GM19468 (cell line): Measurements from ENCODE around the gene PWWP2B.

Experiments
- ATAC-seq: cut with Tn5 transposase; IDR thresholded peaks from one replicate; pipeline ENCODE4 v1.9.1; 2021; ENCODE audit warnings: mild to moderate bottlenecking, moderate library complexity, moderate number of reproducible peaks; ENCODE audit not compliant: unreplicated experiment; ENCODE audit errors: extremely low read depth

Gene PWWP2B

DNA sequence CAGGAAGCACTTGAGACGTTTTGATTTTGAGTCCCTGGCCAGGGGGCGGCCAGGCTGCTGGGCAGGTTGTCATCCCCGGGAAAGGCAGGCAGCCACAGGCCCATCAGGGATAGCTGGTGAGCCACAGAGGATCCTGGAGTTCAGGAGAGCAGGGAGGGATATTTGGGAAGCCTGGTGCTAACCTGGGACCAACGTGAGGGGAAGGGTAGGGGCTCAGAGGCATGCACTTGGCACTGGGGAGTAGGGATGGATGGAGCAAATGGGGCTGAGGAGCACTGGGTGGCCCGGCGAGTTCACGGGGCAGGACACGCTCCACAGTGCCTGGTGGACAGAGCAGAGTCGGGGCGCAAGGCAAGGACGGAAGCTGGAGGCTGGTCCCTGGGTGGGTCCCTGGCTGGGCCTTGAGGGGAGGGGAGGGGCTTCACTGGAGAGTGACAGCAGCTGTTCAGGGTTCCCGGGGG, 34.8 kb upstream of the PWWP2B start:
- no peak for ATAC-seq

DNA sequence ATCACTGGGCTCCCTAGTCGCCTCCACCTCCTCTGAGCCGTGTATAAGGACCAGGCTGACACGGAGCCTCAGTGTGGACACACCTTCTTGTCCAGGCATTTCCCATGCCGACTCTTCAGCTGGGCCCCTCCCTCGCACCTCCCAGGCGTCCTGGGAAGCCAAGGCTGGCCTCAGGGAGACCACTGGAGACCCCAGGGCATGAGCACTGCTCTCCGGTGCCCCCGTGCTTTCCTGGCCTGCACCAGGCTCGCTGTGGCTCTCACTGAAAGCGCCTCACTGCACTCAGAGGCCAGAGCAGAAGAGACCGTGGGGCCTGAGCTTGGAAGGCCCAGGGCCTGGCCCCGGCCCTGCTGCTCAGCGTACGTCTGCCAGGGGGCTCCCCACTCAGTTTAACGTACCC, 33.6 kb upstream of the PWWP2B start:
- ATAC-seq: no peak

DNA sequence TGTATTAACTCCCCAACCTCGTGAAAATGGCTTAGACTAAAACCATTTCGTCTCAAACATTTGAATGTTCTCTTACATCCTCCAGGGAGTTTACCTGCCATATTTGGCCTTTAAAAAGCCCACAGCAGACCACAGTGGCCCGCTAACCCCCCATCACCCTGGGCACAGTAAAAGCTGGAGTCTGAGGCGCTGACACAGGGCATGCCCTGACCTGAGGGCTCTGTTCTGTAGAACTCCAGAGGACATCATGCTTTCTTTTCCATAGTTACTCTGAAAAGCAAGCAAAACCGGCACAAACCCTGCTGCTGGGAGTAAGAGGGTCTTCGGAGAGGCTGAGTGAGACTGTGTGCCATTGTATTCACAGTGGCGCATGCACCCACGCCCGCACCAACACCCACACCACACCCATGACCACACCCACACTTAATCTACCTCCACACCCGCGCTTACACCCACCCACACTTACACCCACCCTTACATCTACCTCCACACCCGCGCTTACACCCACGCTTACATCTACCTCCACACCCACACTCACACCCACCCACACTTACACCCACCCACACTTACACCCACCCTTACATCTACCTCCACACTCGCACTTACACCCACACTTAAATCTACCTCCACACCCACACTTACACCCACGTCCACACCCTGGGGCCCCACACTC, 32.9 kb upstream of the PWWP2B start:
- ATAC-seq: no peak

DNA sequence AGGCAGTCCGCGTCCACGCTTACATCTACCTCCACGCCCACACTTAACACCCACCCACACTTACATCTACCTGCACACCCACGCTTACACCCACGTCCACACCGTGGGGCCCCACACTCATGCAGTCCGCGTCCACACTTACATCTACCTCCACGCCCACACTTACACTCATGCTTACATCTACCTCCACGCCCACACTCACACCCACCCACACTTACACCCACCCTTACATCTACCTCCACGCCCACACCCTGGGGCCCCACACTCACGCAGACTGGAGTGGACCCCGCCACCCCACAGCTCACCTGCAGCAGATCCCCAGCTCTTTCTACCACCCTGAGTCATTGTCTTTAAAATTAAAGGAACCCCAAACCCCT, 32.4 kb upstream of the PWWP2B start:
- no peak for ATAC-seq

DNA sequence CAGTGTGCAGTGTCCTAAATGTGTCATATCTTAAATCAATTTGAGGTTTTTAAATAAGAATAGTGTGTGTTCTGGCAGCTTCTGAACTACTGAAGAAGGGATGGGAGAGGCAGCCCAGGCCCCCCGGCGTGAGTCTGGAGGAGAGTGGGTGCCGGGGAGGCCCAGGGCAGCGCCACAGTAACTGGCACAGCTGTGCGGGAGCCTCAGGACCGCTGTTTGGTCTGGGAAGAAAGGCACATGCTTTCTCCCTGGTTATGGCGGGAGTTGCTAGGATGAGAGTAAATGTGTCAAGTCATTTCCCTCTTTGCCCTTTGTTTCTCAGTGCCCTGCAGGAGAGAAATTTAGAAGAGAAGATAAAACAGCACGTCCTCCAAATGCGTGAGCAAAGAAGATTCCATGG, 31.9 kb upstream of the PWWP2B start:
- ATAC-seq: no peak

DNA sequence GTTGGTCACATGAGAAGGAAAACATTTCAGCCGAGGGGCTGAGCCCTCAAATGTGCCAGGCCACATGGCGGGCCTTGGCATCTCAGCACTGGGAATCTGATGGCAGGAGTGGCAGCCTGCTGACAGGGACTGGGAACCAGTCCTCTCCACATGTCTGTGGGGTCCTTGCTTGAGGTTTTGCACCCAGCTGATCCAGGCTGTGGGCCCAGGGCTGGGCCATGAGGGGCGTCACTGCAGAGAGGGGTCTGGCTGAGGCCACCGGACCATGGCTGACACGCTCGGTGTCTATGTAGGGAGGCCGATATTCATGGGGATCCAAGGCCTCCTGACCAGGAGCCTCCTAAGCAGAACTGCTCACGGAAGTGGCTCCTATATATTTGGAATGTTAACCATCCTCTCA, 31.0 kb upstream of the PWWP2B start:
- no peak for ATAC-seq

DNA sequence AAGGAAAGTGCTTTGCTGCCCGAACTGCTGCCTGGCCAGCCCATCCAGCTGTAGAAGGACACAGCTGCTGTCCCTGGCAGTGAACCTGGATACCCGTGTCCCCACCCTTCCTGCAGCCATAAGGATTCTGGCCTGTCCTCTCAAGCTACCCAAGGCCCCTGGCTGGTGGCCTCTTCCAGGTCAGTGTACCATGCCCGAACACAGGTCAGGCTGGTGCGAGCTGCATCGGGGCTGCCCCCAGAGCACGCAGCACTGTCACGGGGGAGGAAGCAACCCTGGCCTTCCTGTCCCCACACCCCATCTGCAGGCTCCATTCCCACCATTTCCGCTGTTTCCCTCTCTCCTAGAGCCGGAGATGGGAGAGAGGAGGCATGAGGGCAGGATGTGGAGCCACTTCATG, 30.5 kb upstream of the PWWP2B start:
- ATAC-seq: no peak

DNA sequence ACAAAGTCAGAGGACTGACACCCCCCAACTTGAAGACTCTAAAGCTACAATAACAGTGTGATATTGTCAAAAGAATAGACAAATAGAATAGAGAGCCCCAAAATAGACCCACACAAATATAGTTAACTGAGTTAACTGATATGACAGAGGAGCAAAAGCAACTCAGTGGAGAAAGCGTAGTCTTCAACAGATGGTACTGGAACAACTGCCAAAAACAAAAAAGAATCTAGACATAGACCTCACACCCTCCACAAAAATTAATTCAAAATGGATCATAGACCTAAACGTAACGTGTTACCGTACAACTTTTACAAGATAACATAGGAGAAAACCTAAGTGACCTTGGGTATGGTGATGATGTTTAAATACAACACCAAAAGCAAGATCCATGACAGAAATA, 28.6 kb upstream of the PWWP2B start:
- ATAC-seq: no peak

DNA sequence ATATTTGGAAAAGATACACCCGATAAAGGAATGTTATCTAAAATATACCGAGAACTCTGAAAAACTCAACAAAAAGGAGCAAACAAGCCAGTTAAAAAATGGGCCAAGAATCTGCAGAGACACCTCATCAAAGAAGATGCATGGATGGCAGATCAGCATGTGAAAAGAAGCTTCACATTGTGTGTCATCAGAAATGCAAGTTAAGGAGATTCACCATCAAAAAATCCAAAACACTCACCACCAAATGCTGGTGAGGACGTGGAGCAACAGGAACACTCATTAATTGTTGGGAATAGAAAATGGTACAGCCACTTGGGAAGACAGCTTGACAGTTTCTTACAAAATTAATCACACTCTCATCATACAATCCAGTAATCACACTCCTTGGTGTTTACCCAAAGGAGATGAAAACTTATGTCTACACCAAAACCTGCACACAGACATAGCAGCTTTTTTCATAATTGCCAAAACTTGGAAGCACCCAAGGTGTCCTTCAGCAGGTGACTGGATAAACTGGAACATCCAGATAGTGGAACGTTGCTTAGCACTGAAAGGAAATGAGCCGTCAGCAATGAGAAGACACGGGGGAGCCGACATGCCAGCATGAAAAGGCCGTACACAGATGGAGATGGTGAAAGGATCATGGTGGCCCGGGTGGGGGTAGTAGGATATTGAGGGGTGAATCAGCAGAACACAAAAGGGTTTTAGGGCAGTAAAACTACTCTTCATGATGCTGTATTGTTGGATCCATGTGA, 27.9 kb upstream of the PWWP2B start:
- ATAC-seq: no peak

DNA sequence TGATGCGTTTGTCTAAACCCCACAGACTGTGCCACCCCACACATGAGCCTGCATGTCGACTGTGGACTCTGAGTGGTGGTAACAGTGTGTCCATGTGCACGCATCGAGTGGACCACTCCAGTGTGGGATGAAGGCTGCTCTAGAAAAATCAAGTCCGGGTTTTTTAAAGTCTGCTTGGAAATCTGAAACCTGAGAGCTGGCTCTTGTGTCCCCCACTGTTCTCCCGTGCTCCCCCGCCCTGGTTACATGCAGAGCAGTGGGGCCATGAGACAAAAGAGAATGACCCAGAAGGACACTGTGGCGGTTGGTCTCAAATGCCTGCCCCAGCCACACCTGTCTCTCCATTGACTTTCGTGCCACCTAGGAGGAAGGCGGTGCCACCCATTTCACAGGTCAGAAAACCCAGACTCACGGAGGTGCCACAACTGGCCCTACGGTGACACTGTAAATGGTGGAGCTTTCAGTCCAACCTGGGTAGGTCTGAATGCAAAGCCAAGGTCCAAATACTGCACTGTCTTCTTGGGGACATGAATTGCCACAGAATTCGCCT, 27.3 kb upstream of the PWWP2B start:
- no peak for ATAC-seq

DNA sequence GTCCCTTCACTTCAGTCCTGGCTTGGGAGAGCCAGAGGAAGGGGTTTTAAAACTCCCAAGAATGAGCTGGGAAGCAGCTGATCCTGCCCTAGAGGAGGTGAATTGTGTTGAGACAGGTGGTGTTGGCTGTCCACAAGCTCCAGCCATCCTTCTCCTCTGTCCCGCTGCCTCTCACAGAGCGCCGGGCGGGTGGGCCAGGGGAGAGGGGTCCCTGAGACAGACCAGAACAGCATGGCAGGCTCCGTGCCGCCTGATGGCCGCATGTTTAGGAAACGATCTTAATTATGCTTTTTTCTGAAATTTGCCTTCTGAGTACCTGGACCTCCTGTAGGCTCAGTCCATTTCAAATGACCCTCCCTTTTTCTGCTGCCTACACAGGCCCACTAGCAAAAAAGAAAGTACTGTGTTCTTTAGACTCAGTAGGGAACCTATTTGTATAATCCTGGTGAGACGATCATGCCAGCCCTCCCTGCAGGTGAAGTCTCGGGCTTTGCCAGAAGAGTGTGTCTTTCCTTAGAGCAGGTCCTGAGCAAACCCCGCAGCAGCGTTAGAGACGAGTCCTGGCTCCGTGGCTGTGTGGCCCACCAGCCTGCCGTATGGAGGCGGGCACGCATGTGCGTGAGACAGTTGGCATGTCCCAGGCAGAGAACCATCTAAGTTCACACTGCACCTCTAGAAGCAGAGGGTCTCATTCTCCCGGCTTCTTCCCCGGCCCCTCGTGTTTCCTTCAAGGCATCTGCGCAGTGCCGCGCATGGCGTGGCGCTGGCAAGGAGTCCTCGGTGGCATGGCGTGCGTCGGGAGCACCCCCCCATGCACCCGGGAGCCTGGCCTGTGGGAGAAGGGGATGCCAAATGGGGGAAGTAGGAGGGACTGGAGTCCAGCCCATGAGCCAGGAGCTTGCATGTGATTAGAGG, 26.3 kb upstream of the PWWP2B start:
- ATAC-seq: no peak

DNA sequence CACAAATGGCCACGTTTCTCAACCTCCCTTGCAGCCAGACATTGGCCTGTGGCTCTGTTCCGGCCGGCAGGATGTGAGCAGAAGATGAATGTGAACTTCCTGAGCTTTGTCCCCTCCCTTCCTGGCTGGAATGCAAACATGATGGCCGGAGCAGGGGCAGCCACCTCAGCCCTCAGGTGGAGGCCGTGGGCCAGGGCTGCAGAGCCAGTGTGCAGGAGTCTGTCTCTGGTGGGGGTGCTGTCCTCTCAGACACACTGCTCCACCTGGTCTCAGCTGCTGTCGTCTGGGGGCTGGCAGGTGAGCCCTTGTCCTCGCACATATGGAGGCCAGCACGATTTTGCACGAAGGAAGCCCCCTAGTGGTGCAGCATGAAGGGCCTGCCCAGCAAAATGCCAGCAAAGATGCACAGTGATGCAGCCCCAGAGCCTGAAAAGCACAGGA, 25.3 kb upstream of the PWWP2B start:
- ATAC-seq: no peak

DNA sequence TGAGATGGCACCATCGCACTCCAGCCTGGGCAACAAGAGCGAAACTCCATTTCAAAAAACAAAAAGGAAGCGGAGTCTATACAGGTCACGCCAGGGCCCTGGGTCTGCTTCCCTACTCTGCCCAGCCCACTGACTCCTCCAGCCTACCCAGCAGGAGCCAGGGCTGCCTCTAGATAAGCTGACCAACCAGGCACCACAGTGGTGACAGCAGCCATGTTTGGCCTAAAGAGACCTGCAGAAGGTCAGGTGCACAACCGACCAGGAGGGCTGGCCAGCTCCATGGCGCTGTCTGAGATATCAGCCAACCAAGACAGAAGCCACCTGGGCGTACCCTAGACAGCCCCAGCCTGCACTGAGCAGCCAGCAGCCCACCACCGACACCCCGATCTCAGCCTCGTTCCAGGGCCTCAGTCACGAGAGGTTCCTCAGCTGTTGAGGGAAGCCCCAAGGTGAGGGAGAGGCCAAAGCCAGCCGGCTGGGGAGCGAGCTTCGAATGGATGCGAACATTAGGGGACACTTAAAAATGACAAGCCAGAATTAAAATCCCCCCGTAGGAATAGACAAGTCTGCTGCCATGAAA, 24.4 kb upstream of the PWWP2B start:
- ATAC-seq: no peak

DNA sequence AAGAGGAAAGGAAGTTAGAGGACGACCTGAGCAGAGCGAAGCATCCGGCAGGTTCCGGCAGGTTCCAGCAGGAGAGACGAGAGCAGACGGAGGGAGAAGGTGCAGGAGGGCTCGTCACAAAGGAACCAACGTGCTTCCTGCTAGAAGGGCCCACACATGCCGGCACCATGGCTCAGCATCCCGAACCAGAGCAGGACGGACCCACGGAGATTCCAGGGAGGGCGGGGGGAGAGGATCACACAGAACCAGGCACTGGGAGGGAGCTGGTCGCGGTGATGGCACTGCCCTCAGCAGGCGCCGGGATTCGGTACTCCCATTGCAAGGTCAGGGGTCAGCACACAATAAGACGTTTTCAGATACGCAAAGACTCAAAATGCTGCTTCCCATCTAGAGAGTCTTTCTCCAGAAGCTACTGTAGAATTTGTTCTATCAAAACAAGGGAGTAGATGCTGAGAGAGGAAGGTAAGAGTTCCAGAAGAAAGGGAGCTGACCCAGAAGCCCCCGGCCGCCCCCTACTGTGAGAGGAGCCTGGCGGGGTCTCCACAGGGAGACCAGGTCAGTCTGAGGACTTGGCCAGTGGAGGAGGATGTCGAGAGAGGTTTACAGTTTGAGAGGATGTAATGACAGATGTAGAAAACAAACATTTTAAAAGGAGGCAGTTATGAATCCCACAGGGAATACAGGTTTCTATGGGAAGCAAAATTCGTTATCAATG, 23.6 kb upstream of the PWWP2B start:
- no peak for ATAC-seq

DNA sequence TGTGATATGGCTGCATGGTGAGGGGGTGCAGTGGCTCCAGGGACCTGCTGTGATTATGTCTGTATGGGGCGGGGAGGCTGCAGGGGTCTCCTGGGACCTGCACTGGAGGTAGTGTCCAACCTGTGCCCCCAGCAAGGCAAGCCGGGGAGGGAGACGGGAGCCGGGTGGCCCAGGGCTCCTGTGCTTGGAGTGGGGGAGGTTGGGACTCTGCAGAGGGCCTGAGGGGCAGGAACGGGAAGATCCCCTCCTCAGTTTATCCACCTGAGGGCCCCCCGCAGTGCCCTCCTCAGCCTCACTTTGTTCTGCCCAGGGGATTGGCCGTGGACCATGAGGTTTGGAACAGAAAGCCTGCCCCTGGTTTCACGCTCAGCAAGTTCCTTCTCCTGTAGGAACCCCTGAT, 22.8 kb upstream of the PWWP2B start:
- no peak for ATAC-seq

DNA sequence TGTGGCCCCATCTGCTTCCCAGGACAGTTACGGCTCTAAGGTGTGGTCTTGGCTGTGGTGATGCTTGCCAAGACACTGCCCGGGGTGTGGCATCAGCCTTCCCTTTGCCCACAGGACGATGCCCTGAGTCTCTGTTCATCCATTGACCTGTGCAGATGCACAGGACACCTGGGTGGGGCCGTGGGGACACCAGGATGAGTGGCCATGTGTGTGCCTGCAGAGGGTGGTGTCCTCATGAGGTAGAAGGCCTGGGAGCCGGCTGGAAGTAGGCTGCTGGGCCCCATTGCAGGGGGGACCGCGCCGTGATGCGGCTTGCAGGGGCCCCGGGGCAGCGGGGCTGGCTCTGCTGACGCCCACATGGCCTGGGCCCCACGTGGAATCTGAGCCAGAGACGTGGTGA, 22.4 kb upstream of the PWWP2B start:
- ATAC-seq: no peak

DNA sequence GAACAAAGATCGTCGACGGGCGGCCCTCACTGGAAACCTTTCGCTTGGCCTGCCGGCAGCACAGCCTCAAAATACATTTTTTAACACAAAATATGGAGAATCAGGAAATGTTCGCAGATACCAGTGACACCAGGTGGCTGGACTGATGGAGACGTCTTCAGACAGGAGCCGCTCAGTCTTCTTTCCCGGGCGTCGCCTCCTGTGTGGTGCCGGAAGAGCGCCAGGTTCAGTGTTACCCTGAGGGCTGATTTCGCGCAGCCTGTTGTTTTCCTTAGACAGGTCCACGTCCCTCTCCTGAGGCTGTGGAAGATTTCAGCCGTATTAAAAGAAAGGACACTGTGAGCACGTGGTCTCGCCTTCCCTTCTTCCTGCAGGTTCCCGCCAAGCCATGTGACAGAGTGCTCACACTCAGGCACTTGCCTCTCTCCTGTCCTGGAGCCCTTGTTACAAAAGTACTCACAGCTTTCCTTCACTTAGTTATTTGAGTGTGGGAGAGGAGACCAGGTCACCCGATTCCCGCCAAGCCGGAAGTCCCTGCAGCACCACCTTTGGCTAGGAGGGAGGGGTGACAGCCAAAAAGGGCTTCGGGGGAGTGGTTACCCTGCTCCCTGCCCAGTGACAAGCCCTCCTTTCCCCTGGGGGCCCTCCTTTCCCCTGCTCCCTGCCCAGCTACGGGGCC, 21.7 kb upstream of the PWWP2B start:
- ATAC-seq: no peak

DNA sequence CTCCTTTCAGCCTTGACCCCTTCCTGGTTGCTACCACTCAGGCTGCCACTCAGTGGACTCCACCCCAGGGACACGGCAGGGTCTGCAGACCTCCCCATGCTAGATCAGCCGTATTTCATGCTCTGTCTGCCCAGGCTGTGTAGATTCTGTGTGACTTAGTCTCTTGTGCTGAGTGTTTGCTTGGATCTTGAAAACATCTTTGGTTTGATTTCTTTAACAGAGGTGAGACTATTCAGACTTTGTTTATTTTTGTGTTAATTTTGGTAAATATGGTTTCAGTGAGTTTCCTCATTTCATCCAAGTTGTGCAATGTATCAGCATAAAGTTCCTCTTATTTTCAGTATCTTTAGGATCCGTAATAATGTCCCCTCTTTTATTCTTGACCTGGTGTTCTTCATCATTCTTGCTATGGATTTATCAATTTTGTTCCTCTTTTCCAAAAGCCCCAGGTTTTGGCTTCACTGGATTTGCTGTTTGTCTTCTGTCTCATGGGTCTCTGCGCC, 21.2 kb upstream of the PWWP2B start:
- no peak for ATAC-seq

DNA sequence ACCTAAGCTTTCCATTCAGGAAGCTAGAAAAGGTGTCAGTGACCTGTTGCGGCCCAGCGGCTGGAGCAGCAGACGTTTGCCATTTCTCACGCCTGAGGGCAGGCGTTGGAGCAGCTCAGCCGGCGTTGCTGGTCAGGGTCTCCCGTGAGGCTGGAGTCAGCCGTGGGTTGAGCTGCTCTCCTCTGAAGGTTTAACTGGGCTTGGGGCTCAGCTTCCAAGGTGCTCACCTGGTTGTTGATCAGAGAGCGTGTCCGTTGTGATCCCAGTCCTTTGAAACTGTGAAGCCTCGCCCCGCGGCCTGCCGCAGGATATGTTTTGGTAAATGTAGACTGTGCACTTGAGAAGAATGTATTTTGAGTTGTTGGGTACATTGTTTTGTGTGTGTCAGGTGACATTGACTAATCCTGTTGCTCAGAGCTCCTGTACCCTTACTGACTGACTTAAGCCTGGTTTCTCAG, 20.6 kb upstream of the PWWP2B start:
- no peak for ATAC-seq
